NCI-H510A treated with DMSO at 0.1 percent for 48 hours (cell line): ENCODE results near the gene KAZALD1.
A peak's percentile ranks its signal among the peaks of the same experiment; 100 is the strongest.
"Not testable (repeated sequence)": the region's sequence is repeated elsewhere in the genome, so short reads cannot be mapped to it uniquely, and the experiment has no call there.

ENCODE experiments used
- DNase-seq: peaks from one replicate; lab custom pipeline; 2025; lab: John Stamatoyannopoulos, UW

The KAZALD1 gene

GRCh38 chr10:101030496-101031127, 31.2 kb upstream of the KAZALD1 start:
- no peak for DNase-seq

- peak; percentile 92 for DNase-seq
Measured at GRCh38 chr10:101031128-101031795, 30.5 kb upstream of the KAZALD1 start, which contains the start of the genes PDZD7 and SFXN3. TSS of gene PDZD7 (minus strand) at chr10:101031129. CDS start at chr10:101030219, 910 bp downstream. TSS of gene SFXN3 (plus strand) at chr10:101031234. CDS start at chr10:101034695, 3,461 bp downstream.

DNA sequence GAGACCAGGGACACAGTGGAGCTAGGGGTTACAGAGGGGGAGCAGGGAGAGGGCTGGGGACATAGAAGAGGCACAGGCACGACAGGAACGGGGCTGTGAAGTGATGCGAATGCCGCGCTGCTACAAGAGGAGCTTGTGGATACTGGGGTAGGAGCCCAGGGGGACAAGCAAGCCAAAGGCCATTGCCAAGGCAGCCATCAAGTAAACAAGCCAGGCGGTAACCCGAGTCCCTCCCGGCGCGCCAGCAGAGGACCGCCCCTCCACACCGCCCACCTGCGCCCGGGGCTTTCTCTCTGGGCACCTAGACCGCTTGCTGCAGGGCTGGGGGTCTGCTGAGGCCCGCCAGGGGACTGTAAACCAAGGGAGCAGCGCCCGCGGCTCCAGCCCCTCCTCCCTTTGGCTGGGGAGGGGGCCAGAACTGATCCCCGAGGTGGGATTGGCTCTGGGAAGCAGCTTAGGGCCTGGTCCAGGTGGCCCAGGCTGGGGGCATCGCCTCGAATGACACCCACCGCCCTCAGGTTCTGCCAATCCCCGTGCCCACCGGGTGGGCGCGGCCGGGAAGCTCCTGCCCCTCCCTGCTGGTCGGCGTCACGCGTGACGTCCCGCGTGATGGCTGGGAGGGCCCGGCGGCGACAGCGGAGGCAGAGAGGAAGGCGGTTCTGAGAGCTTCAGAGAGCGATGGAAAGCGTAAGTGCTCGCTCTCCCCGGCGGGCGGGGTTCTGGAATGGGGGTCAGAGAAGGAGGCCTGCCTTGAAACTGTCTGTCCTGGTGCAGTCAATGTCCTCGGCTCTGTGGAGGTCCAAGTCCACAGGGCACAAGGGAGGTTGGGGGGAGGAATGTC, 29.8 kb upstream of the KAZALD1 start:
- DNase-seq, result peak; percentile 35

- peak; percentile 31 for DNase-seq
Measured at GRCh38 chr10:101032637-101033224, 29.1 kb upstream of the KAZALD1 start.

GRCh38 chr10:101033276-101033675, 28.5 kb upstream of the KAZALD1 start:
- DNase-seq, result no peak

GRCh38 chr10:101034404-101034803, 27.4 kb upstream of the KAZALD1 start:
- DNase-seq, result not testable (repeated sequence)

GRCh38 chr10:101035314-101035713, 26.5 kb upstream of the KAZALD1 start:
- DNase-seq, result no peak

GRCh38 chr10:101035916-101036702, 25.7 kb upstream of the KAZALD1 start:
- no peak for DNase-seq

DNA sequence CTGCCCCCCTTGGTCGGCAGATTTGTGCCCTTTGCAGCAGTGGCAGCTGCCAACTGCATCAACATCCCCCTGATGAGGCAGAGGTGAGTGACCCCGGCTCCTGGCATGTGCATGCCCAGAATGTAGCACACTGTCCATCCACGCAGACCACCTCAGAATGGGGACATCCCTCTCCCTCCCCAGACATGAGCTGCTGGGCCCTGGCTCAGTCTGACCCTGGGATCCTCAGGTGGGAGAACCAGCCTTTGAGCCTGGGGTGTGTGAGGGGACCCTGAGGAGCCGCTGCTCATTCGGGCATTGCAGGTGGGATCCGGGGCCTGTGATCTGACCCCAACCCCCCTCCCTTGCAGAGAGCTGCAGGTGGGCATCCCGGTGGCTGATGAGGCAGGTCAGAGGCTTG, 25.1 kb upstream of the KAZALD1 start:
- no peak for DNase-seq

DNA sequence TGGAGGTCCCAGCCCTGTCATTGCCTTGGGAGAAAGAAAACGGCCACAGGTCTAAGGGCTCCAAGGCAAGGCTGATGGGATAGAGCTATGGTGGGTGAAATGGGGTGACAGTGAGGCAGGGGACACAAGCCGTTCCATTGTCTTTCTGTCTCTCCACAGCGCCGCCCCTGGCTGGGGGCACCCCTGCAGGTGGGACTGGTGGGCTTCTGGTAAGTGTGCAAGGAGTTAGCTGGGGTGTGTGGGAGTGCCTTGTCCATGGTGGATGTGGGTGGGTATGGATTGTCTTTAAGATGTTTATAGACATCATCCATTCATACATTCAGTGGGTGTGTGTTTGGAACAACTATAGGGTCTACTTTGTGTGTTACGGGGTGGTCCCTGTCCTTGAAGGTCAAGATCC, 23.3 kb upstream of the KAZALD1 start:
- no peak for DNase-seq

GRCh38 chr10:101040061-101040460, 21.7 kb upstream of the KAZALD1 start:
- DNase-seq, result no peak

- no peak for DNase-seq
Measured at GRCh38 chr10:101040851-101041250, 20.9 kb upstream of the KAZALD1 start.

GRCh38 chr10:101041252-101041761, 20.5 kb upstream of the KAZALD1 start:
- peak; percentile 58 for DNase-seq

- no peak for DNase-seq
Measured at GRCh38 chr10:101042118-101042517, 19.7 kb upstream of the KAZALD1 start.

GRCh38 chr10:101042667-101043362, 19.0 kb upstream of the KAZALD1 start:
- DNase-seq, result peak; percentile 98

DNA sequence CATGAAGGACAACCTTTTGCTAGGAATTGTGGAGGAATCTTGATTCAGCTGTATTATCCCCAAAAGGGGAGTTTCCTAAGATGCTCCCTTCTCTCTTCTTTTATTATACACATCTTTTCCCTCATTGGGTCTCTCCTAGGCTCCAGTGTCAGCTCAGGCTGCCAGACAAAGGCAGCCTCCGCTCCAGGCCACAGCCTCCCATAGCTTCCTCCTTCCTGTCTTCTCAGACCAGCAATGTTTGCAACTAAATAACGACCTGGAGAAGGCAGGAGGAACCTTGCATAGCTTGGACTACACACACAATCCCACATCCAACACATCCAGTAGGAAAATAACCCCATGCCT, 18.5 kb upstream of the KAZALD1 start:
- DNase-seq, result peak; percentile 56

DNA sequence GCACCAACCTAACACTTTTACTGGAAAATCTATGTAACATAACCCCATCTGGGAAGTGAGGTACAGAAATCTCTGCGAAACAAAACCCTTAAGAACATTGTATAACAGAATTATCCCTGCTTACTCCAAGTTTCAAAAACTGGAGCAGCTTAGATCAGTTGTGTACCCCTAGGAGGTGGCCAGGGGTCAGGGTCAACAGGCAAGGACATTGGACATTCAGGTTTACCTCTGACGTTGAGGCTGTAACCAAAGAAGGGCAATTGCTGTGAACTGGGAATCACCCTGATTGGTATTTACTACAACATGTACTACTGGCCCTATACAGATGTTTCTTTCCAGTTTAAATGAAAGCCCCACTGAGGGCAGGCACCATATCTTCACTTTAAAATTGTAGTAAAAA, 17.7 kb upstream of the KAZALD1 start:
- no peak for DNase-seq

- peak; percentile 36 for DNase-seq
Measured at GRCh38 chr10:101046332-101047238, 15.2 kb upstream of the KAZALD1 start.

GRCh38 chr10:101047268-101047667, 14.5 kb upstream of the KAZALD1 start:
- no peak for DNase-seq
